ENCODE results near the gene DUSP10.

DUSP10 gene

DNA sequence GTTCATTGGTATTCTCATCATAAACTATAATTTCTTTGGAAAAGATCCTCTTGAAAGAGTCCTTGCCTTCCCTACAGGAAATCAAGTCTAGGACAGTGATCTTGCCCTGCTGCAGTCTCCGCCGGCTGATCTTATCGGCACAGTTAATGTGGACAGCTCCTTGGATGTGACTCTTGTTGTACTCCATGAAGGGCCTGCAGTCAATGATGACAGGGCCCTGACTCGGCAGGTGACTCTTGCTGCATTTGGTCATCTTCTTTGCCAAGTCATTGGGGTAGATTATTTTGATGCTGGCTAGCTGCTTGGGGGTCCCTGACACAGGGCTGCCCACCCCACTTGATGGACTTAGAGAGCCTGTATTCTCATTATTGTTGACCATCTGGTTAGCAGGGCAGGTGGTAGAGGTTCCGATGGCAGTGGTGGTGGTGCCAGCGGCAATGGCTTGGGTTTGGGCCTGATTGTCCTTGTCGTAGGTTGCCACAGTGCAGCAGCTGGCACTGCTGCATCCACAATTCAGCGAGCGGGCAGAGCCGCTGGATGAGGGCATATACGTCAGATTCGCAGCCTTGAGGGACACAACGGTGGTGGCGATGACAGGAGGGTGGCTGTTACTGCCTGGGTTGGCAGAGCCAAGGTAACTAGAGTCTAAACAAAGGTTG, 2.7 kb downstream of the DUSP10 start:
- Histone ChIP-seq H3K9ac (ENCODE audit: low read length) (no peak overlapping the region), H3K4me2 (ENCODE audit: low read length) (peak overlapping the region; percentile 84; the same call in 1 of the 2 replicates), H3F3A (ENCODE audit: insufficient read depth, low read length) (no peaks in the 10 kb centered on the region), H3K27me3 (ENCODE audit: insufficient read depth, low read length) (no peaks in the 10 kb centered on the region), H3K9me3 (ENCODE audit: low read length) (no peaks in the 10 kb centered on the region), H4K20me1 (ENCODE audit: insufficient read depth, low read length) (no peaks in the 10 kb centered on the region), H3K9me2 (ENCODE audit: low read depth, low read length) (no peaks in the 10 kb centered on the region), H3K4me1 (ENCODE audit: insufficient read depth, low read length, severe bottlenecking) (peaks cover 70% of the 10 kb centered on the region), H3K27ac (ENCODE audit: low read depth, low read length, poor library complexity, severe bottlenecking) (no peak overlapping the region), H2AFZ (ENCODE audit: low read length) (no peak overlapping the region), H3K36me3 (ENCODE audit: insufficient read depth, low read length) (peaks cover 44% of the 10 kb centered on the region), H3K4me3 (ENCODE audit: low read depth, low read length, poor library complexity, severe bottlenecking) (peak overlapping the region; percentile 77), H3K79me2 (ENCODE audit: insufficient read depth, low read length) (peaks cover 56% of the 10 kb centered on the region)
- TF ChIP-seq, protein P1, sequence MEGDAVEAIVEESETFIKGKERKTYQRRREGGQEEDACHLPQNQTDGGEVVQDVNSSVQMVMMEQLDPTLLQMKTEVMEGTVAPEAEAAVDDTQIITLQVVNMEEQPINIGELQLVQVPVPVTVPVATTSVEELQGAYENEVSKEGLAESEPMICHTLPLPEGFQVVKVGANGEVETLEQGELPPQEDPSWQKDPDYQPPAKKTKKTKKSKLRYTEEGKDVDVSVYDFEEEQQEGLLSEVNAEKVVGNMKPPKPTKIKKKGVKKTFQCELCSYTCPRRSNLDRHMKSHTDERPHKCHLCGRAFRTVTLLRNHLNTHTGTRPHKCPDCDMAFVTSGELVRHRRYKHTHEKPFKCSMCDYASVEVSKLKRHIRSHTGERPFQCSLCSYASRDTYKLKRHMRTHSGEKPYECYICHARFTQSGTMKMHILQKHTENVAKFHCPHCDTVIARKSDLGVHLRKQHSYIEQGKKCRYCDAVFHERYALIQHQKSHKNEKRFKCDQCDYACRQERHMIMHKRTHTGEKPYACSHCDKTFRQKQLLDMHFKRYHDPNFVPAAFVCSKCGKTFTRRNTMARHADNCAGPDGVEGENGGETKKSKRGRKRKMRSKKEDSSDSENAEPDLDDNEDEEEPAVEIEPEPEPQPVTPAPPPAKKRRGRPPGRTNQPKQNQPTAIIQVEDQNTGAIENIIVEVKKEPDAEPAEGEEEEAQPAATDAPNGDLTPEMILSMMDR (IDR thresholded peaks at IDR 0.05; ENCODE audit: low read length): no peak
- no peak for TF ChIP-seq EZH2 (IDR thresholded peaks at IDR 0.05; ENCODE audit: borderline replicate concordance, low read length)

DNA sequence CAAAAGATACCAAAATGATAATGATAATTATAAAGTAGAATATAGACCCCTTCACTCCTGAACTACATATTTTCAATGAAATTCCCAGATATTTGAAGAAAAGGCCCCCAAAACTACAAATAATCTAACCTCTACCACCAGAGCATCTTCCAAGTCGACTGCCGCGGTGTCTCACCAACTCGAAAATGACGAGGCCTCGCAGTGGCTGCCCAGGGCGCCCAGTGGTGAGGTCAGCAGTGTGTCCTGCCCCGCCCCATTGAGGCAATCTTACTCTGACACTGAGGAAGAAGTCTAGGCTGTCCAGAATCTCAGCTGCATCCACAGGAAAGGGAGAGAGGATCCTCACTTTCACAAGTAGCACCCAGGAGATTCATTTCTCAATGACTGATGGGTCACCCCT, 5.2 kb downstream of the DUSP10 start:
- Histone ChIP-seq H3K36me3 (ENCODE audit: insufficient read depth, low read length) (peaks cover 48% of the 10 kb centered on the region), H3K4me2 (ENCODE audit: low read length) (no peak overlapping the region; the same call in 1 of the 2 replicates), H3K4me1 (ENCODE audit: insufficient read depth, low read length, severe bottlenecking) (peaks cover 82% of the 10 kb centered on the region), H3K79me2 (ENCODE audit: insufficient read depth, low read length) (peaks cover 71% of the 10 kb centered on the region), H3K4me3 (ENCODE audit: low read depth, low read length, poor library complexity, severe bottlenecking) (no peak overlapping the region), H3K27ac (ENCODE audit: low read depth, low read length, poor library complexity, severe bottlenecking) (no peak overlapping the region), H3F3A (ENCODE audit: insufficient read depth, low read length) (no peaks in the 10 kb centered on the region), H3K9me2 (ENCODE audit: low read depth, low read length) (no peaks in the 10 kb centered on the region), H3K9me3 (ENCODE audit: low read length) (no peaks in the 10 kb centered on the region), H3K27me3 (ENCODE audit: insufficient read depth, low read length) (no peaks in the 10 kb centered on the region), H2AFZ (ENCODE audit: low read length) (no peak overlapping the region), H3K9ac (ENCODE audit: low read length) (no peak overlapping the region), H4K20me1 (ENCODE audit: insufficient read depth, low read length) (no peaks in the 10 kb centered on the region)
- TF ChIP-seq, protein P1 (IDR thresholded peaks at IDR 0.05; ENCODE audit: low read length): no peak
- no peak for TF ChIP-seq EZH2 (IDR thresholded peaks at IDR 0.05; ENCODE audit: borderline replicate concordance, low read length)

DNA sequence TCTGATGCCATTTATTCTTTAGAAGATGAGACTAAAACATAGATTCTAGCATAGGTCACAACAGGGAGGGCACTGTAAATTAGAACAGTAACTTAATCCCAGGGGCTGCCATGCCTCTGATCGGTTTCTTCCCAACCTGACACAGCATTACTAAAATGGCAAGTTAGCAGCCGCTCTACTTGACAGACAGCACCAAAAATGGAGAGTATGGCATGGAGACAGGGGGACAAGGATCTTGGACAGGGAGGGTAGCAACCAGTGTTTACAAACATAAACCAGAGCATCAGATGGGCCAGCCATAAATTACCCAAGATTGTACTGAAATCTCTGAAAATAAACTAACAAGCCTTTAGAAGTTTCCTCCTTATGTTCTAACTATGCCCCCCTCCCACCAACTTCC, 5.9 kb downstream of the DUSP10 start:
- H3K4me2 ChIP-seq (ENCODE audit: low read length): peak overlapping the region; percentile 34; the same call in 1 of the 2 replicates
- H3K4me1 ChIP-seq (ENCODE audit: insufficient read depth, low read length, severe bottlenecking): peaks cover 82% of the 10 kb centered on the region
- H4K20me1 ChIP-seq (ENCODE audit: insufficient read depth, low read length): no peaks in the 10 kb centered on the region
- TF ChIP-seq EZH2 (IDR thresholded peaks at IDR 0.05; ENCODE audit: borderline replicate concordance, low read length): no peak
- TF ChIP-seq, protein P1 (IDR thresholded peaks at IDR 0.05; ENCODE audit: low read length): no peak
- no peaks in the 10 kb centered on the region for H3K9me3 ChIP-seq (ENCODE audit: low read length)
- peaks cover 66% of the 10 kb centered on the region for H3K79me2 ChIP-seq (ENCODE audit: insufficient read depth, low read length)
- H3K9me2 ChIP-seq (ENCODE audit: low read depth, low read length): no peaks in the 10 kb centered on the region
- H3K36me3 ChIP-seq (ENCODE audit: insufficient read depth, low read length): peaks cover 48% of the 10 kb centered on the region
- no peaks in the 10 kb centered on the region for H3F3A ChIP-seq (ENCODE audit: insufficient read depth, low read length)
- no peaks in the 10 kb centered on the region for H3K27me3 ChIP-seq (ENCODE audit: insufficient read depth, low read length)
- H3K4me3 ChIP-seq (ENCODE audit: low read depth, low read length, poor library complexity, severe bottlenecking): no peak overlapping the region
- H2AFZ ChIP-seq (ENCODE audit: low read length): no peak overlapping the region
- no peak overlapping the region for H3K27ac ChIP-seq (ENCODE audit: low read depth, low read length, poor library complexity, severe bottlenecking)
- H3K9ac ChIP-seq (ENCODE audit: low read length): no peak overlapping the region

Measured in OCI-LY1 (cell line).